Left ventricle myocardium inferior (tissue), 1 donor: ENCODE data around the gene STK17A. TPM values are rescaled to one million over a fixed set of nuclear protein-coding genes. Genes with fewer than 3 reads are reported as not detected.
A peak's percentile ranks its signal among the peaks of the same experiment; 100 is the strongest.
"Not testable (repeated sequence)": the region's sequence is repeated elsewhere in the genome, so short reads cannot be mapped to it uniquely, and the experiment has no call there.

Experiments used
- DNase-seq: peaks from one replicate; pipeline ENCODE4 v3.0.0-alpha.2; 2020
- H3K27ac ChIP-seq: fragments of 200-600 bp; replicated peaks from 2 replicates; pipeline ENCODE4 v1.8.0; 2021
- H3K27me3 ChIP-seq: fragments of 200-600 bp; 2 replicates; pipeline ENCODE4 v1.8.0; 2021; ENCODE audit warnings: low read depth
- H3K36me3 ChIP-seq: fragments of 200-600 bp; 2 replicates; pipeline ENCODE4 v1.8.0; 2021
- H3K4me1 ChIP-seq: fragments of 200-600 bp; 2 replicates; pipeline ENCODE4 v1.8.0; 2021
- H3K4me3 ChIP-seq: fragments of 200-600 bp; 2 replicates; pipeline ENCODE4 v1.8.0; 2021; ENCODE audit warnings: mild to moderate bottlenecking, moderate library complexity
- H3K9me3 ChIP-seq: fragments of 200-600 bp; replicated peaks from 2 replicates; pipeline ENCODE4 v1.8.0; 2021
- intact Hi-C: fragments of 100-400 bp; cut with micrococcal nuclease; formaldehyde crosslinking; loops from one replicate; pipeline ENCODE4 v1.11.0; 2022
- total RNA-seq: library from RNA; stranded (reverse); fragmentation: NEBNext Ultra II Directional; extraction: Animal tissue kit (Norgen Biotek cat#: 25700); gene quantifications from one replicate; pipeline ENCODE4 v1.2.1, GENCODE V29; 2021
- TF ChIP-seq, protein P1 (sequence below): fragments of 200-600 bp; IDR thresholded peaks from 2 replicates; pipeline ENCODE4 v1.8.0; 2021; ENCODE audit warnings: antibody characterized with exemption, mild to moderate bottlenecking, borderline replicate concordance
- donor health status: DM: no; HTN: yes; CAD: no; lungs with severe emphysema.

Gene STK17A
- total RNA-seq, 1 donor from 2014 or later, result 32.3 TPM

DNA sequence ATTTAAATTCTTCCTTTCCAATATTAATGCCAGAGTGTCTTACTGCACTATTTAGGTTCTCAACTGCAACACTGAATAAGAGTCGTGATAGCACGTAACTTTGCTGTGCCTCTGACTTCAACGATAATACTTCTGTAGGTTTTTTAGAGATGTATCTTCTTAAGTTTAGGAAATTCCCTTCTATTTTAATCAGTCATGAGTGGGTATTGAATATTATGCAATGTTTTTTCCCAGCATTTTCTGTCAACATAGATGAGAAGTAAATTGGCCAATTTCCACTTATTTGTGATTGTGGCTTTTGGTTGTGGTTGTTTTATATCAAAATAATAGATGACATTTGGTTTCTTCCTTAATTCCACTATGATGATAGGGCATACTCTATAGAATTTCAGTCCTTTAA, 6.7 kb upstream of the STK17A start:
- Histone ChIP-seq H3K36me3 (no peaks in the 10 kb centered on the region), H3K27ac (no peak overlapping the region), H3K4me3 (no peak overlapping the region), H3K27me3 (peaks cover under 1% of the 10 kb centered on the region), H3K9me3 (no peaks in the 10 kb centered on the region), H3K4me1 (no peaks in the 10 kb centered on the region)
- intact Hi-C loops, result no loop called here
- TF ChIP-seq, protein P1, sequence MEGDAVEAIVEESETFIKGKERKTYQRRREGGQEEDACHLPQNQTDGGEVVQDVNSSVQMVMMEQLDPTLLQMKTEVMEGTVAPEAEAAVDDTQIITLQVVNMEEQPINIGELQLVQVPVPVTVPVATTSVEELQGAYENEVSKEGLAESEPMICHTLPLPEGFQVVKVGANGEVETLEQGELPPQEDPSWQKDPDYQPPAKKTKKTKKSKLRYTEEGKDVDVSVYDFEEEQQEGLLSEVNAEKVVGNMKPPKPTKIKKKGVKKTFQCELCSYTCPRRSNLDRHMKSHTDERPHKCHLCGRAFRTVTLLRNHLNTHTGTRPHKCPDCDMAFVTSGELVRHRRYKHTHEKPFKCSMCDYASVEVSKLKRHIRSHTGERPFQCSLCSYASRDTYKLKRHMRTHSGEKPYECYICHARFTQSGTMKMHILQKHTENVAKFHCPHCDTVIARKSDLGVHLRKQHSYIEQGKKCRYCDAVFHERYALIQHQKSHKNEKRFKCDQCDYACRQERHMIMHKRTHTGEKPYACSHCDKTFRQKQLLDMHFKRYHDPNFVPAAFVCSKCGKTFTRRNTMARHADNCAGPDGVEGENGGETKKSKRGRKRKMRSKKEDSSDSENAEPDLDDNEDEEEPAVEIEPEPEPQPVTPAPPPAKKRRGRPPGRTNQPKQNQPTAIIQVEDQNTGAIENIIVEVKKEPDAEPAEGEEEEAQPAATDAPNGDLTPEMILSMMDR, result no peak
- no peak for DNase-seq

DNA sequence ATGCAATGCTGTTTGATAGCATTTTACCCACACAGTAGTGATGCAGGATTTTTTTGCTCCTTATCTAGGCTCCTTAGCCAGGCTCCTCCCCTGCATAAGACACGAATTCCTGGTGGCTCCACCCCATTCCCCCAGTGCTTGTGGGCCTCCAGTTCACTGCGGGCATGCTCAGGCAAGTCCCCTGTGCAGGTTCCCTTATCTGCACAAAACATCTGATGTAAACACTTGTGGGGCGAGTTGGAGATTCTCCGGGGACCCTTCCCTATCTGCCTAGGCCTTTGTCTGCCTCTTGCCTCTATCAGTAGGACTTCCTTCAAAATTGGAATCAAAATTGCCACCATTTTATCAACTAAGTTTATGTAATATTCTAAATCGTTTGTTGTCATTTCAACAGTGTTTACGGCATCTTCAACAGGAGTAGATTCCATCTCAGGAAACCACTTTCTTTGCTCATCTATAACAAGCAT, 5.4 kb upstream of the STK17A start:
- Histone ChIP-seq H3K36me3 (no peaks in the 10 kb centered on the region), H3K9me3 (no peaks in the 10 kb centered on the region), H3K27ac (no peak overlapping the region), H3K4me3 (no peak overlapping the region), H3K4me1 (peaks cover 4% of the 10 kb centered on the region), H3K27me3 (peaks cover 8% of the 10 kb centered on the region)
- DNase-seq, result no peak
- TF ChIP-seq, protein P1, result no peak
- intact Hi-C loops, result no loop called here

DNA sequence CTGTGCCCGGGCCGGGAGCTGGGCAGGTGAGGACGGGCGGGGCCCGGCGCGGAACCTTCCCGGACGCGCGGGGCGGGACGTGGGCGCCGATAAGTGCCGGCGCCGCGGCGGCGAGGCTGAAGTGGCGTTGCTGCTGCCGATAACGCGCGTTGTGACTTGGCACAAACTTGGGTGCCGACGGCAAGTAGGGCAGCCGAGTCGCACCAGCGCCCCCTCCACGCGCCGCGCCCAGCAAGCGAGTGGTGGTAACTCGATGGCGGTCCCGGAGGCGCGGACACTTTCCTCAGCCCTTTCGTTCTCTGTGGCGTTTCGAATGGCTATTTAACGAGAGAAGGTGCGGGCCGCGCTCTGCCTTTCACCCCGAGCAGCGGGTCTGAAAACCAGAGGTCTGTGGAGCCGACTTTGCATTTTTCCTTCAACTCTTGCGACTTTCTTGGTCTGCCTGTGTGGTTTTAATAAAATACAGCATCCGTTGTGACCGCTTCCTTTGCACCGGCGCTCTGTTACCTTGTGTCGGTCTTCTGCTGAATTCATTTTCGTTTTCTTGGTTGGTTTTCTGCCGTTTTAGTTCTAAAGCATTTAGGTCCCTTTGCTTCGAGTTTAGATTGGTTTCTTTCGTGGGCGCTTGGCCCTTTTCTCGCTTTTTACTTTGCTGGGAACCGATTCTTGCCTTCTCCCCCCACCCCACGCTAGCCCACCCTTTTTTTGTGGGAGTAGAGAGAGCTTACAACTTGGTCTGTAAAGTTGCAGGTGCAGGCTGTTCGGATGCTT, 701 bp downstream of the STK17A start:
- Histone ChIP-seq H3K4me3 (peak overlapping the region; percentile 93), H3K27me3 (peaks cover 8% of the 10 kb centered on the region), H3K4me1 (peaks cover 26% of the 10 kb centered on the region), H3K36me3 (no peaks in the 10 kb centered on the region), H3K27ac (peak overlapping the region; percentile 98), H3K9me3 (no peaks in the 10 kb centered on the region)
- DNase-seq, result peak; percentile 82
- intact Hi-C loops, result no loop called here
- TF ChIP-seq, protein P1, result no peak

DNA sequence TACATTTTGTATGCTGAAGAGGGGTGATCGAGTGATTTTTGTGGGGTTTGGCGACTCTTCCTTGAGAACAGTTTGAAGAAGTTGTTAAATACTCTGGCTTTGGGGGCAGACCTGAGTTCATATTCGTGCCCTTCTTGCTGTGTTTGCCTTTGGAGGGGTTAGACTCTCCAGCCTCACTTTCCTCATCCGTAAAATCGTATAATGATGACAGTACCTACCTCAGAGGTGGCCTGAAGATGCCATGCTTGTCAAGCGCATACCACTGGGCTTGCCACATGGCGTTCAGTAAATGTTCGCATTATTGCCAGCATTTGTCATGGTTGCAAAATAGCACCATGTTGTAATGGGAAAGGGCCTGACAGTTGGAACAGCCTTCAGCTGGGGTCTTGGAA, 1.3 kb downstream of the STK17A start:
- intact Hi-C loops, result no loop called here
- no peak for DNase-seq
- H3K4me1 ChIP-seq, result peaks cover 26% of the 10 kb centered on the region

DNA sequence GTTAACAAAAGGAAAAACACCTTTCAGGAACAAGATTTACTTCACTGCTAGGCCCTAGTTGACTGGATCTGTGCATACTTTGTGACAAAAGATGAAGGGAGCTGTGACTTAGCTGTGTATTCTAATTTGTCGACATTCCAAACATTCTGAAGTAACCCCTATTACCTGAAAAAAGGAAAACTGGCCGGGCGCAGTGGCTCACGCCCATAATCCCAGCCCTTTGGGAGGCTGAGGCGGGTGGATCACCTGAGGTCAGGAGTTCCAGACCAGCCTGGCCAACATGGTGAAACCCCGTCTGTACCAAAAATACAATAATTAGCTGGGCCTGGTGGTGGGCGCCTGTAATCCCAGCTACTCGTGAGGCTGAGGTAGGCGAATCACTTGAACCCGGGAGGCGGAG, 1.8 kb downstream of the STK17A start:
- intact Hi-C loops, H3K36me3 ChIP-seq, H3K27me3 ChIP-seq, H3K9me3 ChIP-seq, DNase-seq: not testable (repeated sequence)
- Histone ChIP-seq H3K27ac (peak overlapping the region; percentile 98), H3K4me1 (peaks cover 26% of the 10 kb centered on the region), H3K4me3 (peak overlapping the region; percentile 93)

More for the DNA sequence above, 1.3 kb downstream of the STK17A start:
- peaks cover 8% of the 10 kb centered on the region for H3K27me3 ChIP-seq
- peak overlapping the region; percentile 93 for H3K4me3 ChIP-seq
- peak overlapping the region; percentile 98 for H3K27ac ChIP-seq
- TF ChIP-seq, protein P1, result no peak
- no peaks in the 10 kb centered on the region for H3K9me3 ChIP-seq
- no peaks in the 10 kb centered on the region for H3K36me3 ChIP-seq

DNA sequence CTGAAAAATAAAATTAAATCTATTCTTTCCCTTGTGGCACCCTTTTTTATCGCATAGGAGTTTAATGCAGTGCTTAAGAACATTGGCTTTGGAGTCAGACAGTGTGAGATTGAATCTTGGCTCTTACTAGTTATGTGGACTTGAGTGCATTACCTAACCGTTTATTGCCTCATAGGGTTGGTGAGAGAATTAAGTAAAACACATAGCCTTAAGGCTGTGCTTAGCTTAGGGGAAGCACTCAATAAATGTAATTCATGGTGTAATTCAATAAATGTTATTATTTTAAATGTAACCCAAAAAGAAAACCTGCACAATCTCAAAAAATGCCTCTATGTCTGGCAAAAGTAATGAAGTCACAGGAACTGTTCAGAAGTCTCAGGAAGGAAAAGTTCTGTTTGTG, 2.7 kb downstream of the STK17A start:
- H3K4me1 ChIP-seq, result peaks cover 26% of the 10 kb centered on the region
- no peak overlapping the region for H3K27ac ChIP-seq
- no peak overlapping the region for H3K4me3 ChIP-seq
- no peaks in the 10 kb centered on the region for H3K36me3 ChIP-seq
- H3K27me3 ChIP-seq, result peaks cover 8% of the 10 kb centered on the region
- intact Hi-C loops, result no loop called here
- TF ChIP-seq, protein P1, result no peak
- DNase-seq, result no peak
- H3K9me3 ChIP-seq, result no peaks in the 10 kb centered on the region
